Sigmoid colon (tissue), 4 donors: Measurements from ENCODE around the gene CHCHD6.

Source experiments
- CTCF ChIP-seq, 4 experiments: fragments of 450-650 bp in 3 of 4; fragments of 200-600 bp in 1 of 4; IDR thresholded peaks; one replicate each; pipeline ENCODE4 v1.5.1; 2016 to 2019; ENCODE audit warnings: antibody characterized with exemption in 4 of 4, mild to moderate bottlenecking in 3 of 4, moderate library complexity in 2 of 4
- EP300 ChIP-seq, 4 donors: sonication (generic); formaldehyde crosslinking; IDR thresholded peaks; one replicate each; pipeline ENCODE4 v1.6.1; 2017; ENCODE audit warnings: antibody characterized with exemption in 4 of 4
- POLR2A ChIP-seq, 2 donors: fragments of 450-650 bp; IDR thresholded peaks; one replicate each; pipeline ENCODE4 v1.6.1; 2016; ENCODE audit warnings: antibody characterized with exemption in 2 of 2, mild to moderate bottlenecking in 2 of 2, moderate library complexity in 2 of 2

GRCh38 chr3:126883241-126883640 is 179.2 kb downstream of the CHCHD6 start:
- TF ChIP-seq EP300 (IDR thresholded peaks at IDR 0.05) (no peak), POLR2A (IDR thresholded peaks at IDR 0.05) (no peak), CTCF (IDR thresholded peaks at IDR 0.05) (no peak)
